Measurements from ENCODE around the gene SLC9C1.

SLC9C1 gene

DNA sequence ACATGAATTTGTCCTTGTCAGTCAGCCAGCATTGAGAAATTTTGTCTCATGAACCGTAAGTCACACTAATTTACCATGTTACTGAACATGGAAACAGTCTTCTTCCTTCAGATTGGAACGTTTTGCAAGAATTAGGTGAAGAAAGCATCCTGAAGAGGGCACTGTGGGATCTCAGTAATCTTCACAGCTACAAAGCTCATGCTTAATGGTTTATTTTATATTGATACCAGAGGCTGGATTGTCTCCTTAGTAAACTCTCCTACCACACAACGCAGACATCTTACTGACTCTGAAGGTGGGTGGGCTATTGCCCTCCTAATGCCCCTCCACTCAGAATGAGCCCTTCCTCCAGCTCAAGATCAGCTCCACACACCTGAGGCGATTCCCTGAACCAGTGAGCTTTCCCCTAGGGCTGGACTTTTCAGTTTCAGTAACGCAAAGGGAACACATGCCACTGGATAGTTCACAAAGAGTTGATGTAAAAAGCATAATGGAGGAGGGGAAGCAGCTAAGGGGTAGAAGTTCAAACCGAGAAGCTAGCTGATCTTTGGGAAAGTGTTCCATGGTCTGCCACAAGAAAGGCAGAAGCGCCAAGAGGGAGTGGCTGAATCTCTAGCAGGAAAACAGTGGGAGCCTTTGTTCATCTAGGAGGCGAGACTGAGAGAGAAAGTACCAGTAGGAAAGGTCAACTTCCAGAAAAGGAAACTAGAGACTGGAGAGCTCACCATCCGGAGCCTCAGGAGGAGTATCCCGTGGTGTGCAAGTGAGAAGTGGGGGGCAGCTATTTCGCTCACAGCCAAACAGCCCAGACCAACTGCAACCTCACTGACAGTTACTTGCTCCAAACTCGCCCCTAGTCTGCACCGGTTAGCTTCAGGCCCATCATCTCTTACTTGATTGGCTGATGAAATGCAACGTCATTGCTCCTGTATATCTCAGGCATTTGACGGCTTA is at the start of gene SLC9C1:
TSS of gene SLC9C1 (minus strand) at position 849 of the 954 bp plus-strand sequence. CDS start 7,425 bp downstream, outside the sequence.
- peak; percentile 61 for DNase-seq

DNA sequence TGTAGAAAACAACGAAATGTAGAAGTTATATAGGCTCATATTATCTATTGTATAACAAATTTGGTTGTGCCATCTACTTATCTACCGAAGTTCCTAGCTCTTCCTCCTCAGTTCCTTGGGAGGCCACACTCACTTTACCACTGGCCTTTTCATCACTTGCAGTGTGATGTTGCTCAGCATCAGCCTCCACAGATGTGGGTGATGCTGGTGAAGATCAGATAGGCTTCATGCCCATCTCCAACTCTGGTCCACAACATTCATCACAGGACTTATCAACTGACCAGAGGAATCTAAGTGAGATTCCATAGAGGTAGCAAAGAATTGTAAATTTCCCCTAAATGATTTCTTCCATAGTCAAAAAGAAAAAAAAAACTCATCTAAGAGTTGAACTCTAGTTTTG is 47.4 kb upstream of the SLC9C1 start:
- DNase-seq: no peak

DNA sequence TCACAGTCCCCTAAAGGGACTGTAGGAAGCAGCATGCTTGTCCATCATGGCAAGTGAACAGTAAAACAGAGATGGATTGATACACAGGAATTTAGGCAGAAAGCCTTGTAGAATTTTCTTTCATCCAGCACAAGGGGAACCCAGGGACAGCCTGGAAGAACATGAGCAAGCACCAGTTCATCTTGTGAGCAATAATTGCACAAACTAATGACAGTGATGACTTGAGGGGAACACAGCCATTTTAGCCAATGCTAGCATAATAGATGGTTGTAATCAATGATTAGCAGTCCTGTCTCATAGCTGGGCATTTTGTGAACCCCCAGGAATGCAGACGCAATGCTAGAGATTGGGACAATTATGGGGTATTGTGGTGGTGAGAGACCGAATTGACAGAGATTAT is 45.6 kb upstream of the SLC9C1 start:
- no peak for DNase-seq

DNA sequence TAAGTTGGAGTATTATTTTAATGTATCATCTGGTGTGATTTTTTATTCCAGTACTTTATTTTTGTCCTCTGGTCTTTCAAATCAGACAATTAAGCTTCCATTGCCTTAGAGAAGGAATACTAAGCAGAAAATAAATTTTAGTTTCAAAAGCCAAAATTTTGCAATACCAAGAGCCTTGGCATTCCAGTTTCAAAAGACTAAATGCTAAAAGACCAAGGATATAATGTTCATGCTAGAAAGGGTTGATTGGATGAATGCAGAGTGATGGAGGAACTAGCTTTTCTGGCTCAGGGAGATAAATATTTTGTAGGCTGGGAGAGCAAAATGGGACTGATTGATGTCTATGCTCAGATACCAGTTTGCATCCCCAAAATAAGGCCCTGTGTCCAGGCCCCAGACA is 45.1 kb upstream of the SLC9C1 start:
- DNase-seq: no peak

DNA sequence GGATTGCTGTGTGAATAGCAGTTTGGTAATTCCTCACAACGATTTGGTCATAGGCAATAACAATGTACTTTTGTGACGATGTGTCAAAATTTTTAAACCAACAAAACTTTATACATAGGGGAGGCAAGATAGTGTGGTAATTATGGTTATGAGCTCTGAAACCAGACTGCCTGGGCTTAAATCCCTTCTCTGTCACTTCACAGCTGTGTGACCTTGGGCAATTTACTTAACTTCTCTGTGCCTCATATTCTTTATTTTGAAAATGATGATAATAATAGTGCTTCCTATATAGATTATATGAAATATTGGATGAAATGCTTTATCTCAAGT is 44.7 kb upstream of the SLC9C1 start:
- DNase-seq: no peak

DNA sequence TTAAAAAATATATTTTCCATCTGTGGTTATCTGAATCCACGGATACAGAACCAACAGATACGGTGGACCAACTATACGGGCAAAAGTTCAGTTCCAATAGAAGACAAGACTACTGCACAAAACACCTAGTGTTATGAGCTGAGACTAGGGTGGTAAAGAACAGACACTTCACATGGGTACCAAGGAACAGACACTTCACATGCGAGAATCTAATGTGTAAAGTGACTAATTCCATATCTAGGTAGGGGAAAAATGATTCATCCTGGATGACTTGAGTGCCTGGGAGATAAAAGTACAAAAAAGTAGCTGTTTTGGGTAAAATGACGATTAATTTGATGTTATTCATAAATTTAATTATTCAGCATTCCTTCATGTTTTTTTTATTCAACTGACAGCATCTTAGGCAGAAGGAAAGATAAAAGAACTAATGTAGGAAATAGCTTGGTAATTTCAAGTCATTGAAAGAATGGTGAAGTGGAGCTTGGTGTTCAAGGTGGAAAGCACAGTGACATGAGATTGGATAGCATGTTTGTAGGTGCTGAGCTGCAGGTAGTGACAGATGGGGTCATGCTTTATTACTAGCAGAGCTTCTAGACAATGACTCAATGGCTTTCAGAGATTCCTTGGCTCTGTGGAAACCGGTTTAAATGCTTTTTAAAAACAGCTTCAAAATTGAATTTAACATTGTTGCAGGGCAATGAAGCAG is 44.2 kb upstream of the SLC9C1 start:
- DNase-seq: no peak

DNA sequence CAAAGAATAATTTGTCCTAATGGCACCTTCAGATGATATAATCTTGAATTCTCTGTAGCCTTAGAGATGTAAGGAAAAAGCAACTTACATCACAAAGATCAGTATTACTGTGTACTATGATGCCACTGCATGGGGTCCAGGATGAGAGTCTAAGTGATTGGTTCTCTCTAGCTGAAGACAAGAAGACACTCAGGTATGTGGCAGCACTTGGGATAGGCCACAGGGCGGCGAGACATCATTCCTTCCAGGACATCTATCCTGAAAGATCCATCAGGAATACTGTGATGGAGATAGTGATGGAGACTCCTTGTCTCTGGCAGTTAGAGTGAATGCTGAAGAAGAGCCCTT is 41.4 kb upstream of the SLC9C1 start:
- no peak for DNase-seq

DNA sequence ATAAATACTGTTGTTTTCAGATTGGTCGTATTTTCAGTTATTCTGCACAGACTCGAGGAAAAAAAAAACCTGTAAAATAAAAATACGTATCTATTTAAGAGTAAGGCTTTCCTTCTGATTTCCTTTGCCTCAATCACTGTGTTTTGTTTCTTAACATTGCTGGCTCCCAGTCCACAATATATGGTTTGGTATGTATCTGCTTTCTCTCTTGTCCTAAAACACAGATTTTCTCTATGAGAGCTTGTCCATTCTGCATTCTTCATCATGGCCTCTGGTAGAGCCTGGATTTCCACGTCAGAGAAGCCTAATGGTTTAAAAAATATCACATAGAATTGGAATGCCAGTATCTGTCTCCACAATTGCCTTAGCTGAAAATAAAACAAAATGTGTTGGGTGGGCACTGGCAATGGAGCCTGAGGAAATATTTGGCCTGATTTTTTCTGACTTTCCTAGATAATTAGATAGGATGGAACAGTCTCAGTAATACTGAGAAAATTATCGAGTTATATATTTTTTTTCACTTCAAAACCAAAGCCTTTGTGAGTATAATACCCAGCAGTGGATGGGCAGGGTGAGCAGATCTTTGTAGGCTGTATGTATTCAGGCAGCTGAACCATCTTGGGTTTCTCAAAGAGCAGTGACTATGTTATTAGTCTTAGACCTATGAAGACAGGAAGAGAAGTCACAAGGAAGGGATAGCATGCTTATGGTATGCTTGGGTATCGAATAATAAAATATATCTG is 40.8 kb upstream of the SLC9C1 start:
- DNase-seq: no peak

DNA sequence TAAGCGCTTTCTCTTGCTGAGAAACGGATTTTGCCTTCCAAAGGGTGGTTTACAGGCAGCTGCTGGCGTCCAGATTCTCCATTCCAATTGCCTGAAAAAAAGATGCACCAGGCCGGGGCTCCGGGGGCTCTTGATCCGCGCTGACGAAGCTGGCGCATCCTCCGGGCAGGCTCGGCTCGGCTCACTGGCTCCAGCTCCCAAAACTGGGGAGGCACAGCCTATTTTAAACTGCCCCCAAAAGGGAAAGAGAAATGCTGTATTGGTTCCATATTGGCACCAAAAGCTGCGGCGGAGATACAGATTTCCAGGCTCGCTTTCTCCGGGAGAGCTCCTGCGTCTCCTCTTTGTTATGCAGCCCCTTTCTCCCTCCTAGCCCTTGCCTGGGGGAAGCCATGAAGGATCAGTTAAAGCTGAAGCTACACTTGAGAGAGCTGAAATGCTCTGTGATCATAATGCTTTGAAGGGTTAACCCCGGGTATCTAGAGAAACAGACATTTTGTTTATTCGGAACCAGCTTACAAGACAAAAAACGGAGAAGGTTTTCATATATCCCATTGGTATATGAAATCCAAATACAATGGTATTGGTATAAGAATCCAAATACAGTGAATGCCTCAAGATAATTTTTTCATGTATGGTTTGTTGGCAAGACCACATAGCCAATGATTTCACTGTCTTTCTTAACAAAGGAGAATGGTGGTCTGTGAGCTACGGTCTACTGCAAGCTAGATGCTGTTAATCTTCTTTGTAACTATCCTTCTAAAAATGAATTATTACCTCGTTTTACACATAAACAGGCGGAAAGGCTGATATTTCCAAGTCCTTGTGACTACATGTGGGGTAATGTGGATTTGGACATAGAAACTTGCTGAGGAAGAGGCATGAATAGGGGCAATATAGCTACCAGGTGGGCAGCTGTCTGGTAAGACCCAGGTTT is 39.6 kb upstream of the SLC9C1 start:
- no peak for DNase-seq

DNA sequence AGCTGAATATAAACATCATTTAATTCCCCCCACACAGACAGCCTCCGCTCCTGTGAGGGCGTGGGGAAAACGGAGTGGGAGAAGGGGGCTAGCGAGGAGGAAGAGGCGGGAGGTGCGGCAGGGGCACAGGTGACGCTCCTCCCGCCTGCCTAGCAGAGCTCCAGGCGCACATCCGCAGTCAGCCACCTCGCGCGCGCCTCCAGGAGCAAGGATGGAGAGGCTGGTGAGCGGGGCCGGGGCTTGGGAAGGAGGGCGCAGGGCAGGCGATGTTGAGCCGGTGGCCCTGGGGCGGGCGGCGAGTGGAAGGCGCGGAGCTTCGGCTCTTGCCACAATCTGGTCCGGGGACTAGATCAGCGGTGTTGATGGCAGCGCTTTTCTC is 39.0 kb upstream of the SLC9C1 start, which contains the start of gene CD200:
TSS of gene CD200 (plus strand) at position 155 of the 379 bp plus-strand sequence. CDS start at position 212, 57 bp downstream.
- no peak for DNase-seq

DNA sequence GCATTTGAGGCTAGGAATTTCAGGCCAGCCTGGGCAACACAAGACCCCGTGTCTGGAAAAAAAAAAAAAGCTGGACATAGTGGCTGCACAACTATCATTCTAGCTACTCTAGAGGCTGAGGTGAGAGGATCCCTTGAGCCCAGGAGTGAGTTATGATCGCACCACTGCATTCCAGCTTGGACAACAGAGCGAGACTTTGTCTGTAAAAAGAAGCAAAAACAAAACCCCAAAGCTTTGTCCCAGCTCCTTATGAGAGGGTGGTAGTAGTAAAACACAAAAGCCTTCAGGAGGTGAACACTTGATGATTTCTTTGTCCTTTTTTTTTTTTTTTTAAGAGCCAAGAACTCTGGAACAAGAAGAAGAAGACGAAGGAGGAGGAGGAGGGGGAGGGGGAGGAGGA is 37.8 kb upstream of the SLC9C1 start:
- no peak for DNase-seq

DNA sequence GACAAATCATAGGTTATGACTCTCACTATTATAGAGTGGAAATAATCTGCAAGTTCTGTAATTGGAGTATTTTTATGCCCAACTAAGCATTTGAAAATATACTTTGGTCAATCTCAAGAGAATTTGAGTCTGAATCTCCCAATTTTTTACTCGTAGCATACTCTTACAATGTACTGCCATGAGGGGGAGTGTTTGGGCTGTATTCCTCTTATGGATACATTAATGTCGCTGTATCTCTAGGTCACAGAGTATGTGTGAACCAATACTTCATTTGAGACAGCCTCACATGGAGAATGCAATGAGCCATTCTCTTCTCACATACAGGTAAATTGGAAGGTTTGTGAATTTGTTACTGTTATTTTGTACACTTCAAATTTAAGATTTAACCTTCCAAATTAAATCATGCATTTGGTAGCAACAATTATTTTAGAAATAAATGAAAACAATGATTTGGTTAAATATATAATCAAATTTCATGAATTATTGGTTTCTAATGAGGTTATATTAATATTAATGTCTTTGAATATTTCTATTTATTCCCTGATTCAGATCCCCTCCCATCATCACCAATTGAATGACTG is 33.4 kb upstream of the SLC9C1 start:
- no peak for DNase-seq

DNA sequence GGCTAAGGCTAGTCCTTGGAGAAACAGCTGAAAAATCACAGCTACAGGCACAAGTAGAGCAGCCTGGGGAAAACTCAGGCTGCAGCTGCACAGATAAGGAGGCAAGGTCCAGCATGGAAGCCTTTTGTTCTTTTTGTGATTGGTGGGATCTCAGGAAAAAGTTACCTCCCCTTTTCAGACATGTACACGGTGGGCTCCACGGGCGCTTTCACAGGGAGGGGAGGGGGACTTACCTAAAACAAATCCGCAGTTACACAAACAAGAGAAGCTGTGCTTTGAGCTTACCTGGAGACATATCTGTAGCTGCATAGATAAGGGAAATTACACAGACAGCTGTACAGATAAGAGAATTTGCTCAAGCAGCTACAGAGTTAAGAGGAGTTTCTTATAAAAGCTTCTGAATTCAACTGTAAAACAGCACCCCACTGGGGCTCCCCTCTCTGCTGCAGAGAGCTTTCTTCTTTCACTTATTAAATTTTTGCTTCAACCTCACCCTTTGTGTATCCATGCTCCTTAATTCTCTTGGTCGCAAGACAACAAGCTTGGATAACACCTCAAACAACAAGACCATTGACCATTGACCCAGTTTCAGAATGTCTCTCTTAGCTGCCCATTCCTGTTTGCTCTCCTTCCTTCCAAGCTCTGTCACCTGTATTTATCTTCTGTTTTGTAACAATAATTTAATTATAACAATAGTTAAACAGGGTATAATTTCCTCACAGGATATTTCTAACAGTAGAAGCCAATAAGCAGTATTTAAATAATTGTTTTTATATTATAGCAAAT is 28.0 kb upstream of the SLC9C1 start:
- DNase-seq: no peak

DNA sequence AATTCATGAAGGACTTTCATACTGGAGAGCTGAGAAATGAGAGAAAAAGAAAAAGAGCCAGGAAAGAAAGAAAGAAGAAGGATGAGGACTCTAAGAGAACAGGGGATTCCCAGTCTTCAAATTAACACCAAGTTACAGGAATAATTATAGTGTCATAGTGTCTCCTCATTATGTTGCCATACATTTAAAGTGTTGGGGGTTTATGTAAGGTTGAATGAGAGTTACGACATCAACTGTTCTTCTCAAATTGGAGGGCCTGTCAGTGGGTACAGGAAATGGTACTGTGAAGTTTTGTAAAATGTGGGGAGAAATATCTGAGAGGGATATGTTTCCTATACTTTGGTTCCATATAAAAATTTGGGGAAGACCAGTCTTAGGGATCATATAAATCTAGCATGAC is 26.7 kb upstream of the SLC9C1 start:
- no peak for DNase-seq

DNA sequence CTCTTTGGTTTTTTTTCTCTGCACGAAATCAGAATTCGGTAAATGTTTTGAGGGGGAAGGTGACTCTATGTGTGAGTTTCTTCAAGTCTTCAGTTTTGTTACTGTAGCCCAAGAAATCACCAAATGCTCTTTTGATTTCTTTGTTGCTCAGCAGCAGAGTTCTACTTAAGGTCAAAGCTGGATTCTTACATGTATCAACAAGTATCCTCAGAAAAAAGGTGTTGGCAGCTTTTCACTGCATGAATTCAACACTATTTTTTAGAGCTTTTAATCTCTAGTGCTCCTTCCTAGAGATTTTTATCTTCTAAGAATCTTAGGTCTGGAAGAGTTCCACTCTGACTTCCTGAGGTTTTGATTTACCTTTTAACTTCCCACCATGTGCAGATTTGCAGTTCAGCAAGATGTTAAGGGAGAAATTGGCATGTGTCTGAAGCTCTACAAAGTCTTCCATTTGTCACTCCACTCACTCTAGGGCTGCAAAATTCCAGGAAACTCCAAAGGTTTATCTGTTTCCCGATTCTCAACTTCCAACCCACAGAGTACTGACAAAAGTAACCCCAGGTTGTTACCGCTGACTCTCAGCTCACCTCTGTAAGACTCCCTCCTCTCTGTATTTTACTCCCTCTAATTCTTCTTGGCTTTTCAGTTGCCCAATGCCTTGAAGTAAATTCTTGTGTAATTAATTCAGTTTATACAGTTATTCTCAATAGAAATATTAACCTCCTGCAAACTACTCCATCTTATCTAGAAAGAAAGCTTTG is 25.7 kb upstream of the SLC9C1 start:
- no peak for DNase-seq

DNA sequence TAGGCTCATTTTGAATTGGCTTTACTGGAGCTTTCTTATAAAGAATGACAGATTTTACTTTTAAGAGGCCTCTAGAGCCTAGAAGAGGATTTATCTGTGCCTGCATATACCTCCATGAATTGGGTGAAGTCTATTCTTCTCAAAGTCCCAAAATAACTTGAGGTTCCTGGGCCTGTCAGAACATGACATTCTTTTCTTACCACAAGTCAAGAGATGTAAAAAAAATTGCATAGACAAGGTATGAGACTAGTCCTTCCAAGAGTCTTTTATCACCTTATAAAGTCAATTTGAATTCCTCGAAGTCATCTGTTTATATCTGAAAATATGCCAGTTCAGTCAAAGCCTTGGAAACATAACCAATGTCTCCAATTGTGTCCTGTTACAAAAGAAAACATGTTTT is 21.8 kb upstream of the SLC9C1 start:
- no peak for DNase-seq

DNA sequence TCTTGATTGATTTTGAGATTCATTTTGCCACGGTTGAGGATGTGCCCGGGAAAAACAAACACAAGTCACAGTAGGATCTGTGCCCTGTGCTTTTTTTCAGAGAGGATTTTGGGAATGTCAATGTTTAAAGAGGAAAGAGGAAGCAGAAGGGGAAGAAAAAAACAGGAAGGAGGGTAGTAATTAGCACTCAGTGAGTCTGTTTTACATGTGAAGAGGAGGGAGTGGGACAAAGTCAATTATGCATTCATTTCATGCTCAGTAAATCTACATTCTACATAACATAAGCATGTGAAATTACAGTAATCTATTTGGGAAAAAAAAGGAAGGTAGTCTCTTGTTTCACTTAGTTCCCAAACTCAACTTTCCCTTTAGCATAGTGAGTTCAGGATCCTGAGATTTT is 20.6 kb upstream of the SLC9C1 start:
- DNase-seq: no peak

DNA sequence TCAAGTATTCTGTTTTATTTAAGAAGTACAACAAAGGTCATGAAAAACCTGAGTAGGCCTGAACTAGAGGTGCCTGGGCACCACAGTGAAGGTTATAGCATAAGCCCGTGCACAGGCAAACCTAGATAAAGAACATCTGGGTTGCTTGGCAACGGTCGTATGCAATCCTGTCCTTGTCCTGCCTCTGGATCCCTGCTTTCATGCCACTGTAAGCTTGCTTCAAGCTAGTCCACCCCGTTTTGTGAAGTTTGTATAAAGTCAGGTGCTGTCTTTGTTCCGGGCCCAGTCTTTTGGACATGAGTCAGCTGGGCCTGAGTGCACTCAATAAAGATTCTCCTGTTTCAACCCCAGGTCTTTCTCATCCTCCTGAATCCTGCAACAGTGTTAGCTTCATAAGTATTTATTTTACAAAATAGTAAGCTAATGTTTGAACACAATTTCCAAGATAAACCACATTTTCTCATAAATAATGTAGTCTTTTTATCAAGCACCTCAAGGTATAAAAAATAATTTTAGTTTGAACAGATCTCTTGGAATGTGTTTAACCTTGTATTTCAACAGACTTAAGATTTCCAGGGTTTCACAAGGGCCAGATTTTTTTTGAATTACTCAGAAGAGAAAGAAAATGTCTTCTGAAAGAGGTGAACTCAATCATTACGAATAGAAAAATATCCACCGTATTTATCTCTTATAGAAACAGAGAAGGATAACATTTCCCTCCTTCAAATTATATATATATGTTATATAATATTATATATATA is 14.3 kb upstream of the SLC9C1 start:
- DNase-seq: peak; percentile 10

DNA sequence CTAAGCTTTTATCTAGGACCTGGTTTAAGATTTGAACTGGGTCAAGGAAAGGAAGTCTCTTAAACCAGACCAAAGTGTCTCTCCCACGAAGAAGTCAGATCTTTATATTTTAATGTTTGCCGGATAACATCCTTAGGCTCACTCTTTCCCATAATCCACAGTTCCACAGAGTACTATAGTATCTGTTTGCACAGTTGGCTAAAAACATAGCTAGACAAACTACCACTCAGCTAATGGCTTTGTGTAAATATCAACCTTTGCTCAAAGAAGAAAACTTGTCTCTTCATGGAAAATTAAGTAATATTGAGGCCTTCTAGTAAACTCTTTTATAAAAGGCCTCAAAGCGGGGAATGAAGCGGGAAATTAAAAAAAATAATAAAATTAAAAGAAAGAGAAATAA is 13.5 kb upstream of the SLC9C1 start:
- no peak for DNase-seq

DNA sequence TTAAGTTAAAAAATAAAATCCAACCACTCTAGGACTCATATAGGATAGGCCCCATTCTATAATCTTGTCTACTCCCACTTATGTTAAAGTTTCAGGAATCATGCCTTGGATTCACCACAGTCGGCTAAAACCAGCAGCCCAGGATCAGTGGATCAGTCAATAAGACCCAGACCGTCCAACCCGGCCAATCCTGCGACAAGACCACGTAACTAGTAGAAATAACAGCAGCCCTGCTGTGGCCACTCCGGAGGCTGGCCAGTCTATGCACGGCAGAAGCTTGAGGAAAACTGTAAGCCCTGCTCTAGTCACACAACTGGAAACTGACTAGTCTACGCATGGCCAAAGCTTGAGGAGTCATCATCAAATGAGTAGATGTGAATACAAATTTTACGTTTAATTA is 12.8 kb upstream of the SLC9C1 start:
- no peak for DNase-seq

All from NCI-H2029 treated with DMSO at 0.1 percent for 48 hours (cell line).